Brain microvascular endothelial cell (primary cell): Measurements from ENCODE around the gene NAT10.
"Not testable (repeated sequence)": the region's sequence is repeated elsewhere in the genome, so short reads cannot be mapped to it uniquely, and the experiment has no call there.

Experiments
- DNase-seq: peaks from one replicate; pipeline ENCODE4 v3.0.0-alpha.2; 2020
- H3K27ac ChIP-seq: fragments of 250-450 bp; sonication (Bioruptor Pico); 2 replicates; pipeline ENCODE4 v1.5.1; 2020; ENCODE audit warnings: mild to moderate bottlenecking, moderate library complexity
- H3K27me3 ChIP-seq: fragments of 250-450 bp; sonication (Bioruptor Pico); replicated peaks from 2 replicates; pipeline ENCODE4 v1.5.1; 2020; ENCODE audit warnings: mild to moderate bottlenecking
- H3K36me3 ChIP-seq: fragments of 250-450 bp; sonication (Bioruptor Pico); replicated peaks from 2 replicates; pipeline ENCODE4 v1.5.1; 2020; ENCODE audit warnings: mild to moderate bottlenecking
- H3K4me3 ChIP-seq: 2 replicates; pipeline ENCODE4 v1.5.1; 2011; ENCODE audit warnings: low read depth, mild to moderate bottlenecking, control low read depth, low read length, moderate library complexity
- CTCF ChIP-seq: IDR thresholded peaks from 2 replicates; pipeline ENCODE4 v1.5.1; 2011; ENCODE audit warnings: low read depth, mild to moderate bottlenecking, moderate library complexity, low read length, control low read depth, inconsistent platforms; ENCODE audit errors: missing control alignments
- in situ Hi-C: cut with HindIII; loops from 2 replicates; pipeline ENCODE4 v1.10.0; 2017; ENCODE audit warnings: low sequenced_read_pairs, low pct_ligation_motif_present

The NAT10 gene

GRCh38 chr11:34067383-34068065, 37.9 kb upstream of the NAT10 start:
- DNase-seq = no peak
- Histone ChIP-seq H3K4me3 (no peak overlapping the region), H3K27me3 (no peaks in the 10 kb centered on the region), H3K36me3 (peaks cover 9% of the 10 kb centered on the region), H3K27ac (no peak overlapping the region)
- in situ Hi-C loops = no loop called here
- no peak for TF ChIP-seq CTCF

GRCh38 chr11:34068111-34068510, 37.3 kb upstream of the NAT10 start:
- no peaks in the 10 kb centered on the region for H3K27me3 ChIP-seq
- in situ Hi-C loops = no loop called here
- no peak overlapping the region for H3K4me3 ChIP-seq
- peaks cover 15% of the 10 kb centered on the region for H3K36me3 ChIP-seq
- DNase-seq = peak; percentile 55
- no peak overlapping the region for H3K27ac ChIP-seq
- TF ChIP-seq CTCF = no peak

GRCh38 chr11:34071306-34071705, 34.1 kb upstream of the NAT10 start:
- peaks cover 27% of the 10 kb centered on the region for H3K36me3 ChIP-seq
- DNase-seq, H3K27ac ChIP-seq, H3K27me3 ChIP-seq, H3K4me3 ChIP-seq, in situ Hi-C loops: not testable (repeated sequence)

- no peak overlapping the region for H3K4me3 ChIP-seq
- DNase-seq = no peak
- H3K36me3 ChIP-seq = peaks cover 33% of the 10 kb centered on the region
- in situ Hi-C loops = no loop called here
- H3K27me3 ChIP-seq = no peaks in the 10 kb centered on the region
- no peak overlapping the region for H3K27ac ChIP-seq
- TF ChIP-seq CTCF = no peak
Observed at GRCh38 chr11:34072041-34072440, 33.4 kb upstream of the NAT10 start.

- H3K27me3 ChIP-seq = no peaks in the 10 kb centered on the region
- no peak overlapping the region for H3K27ac ChIP-seq
- no peak for DNase-seq
- in situ Hi-C loops = no loop called here
- TF ChIP-seq CTCF = no peak
- H3K4me3 ChIP-seq = no peak overlapping the region
- H3K36me3 ChIP-seq = peaks cover 40% of the 10 kb centered on the region
Observed at GRCh38 chr11:34072832-34073231, 32.6 kb upstream of the NAT10 start.

GRCh38 chr11:34074391-34074790, 31.0 kb upstream of the NAT10 start:
- TF ChIP-seq CTCF = no peak
- Histone ChIP-seq H3K27me3 (no peaks in the 10 kb centered on the region), H3K36me3 (peaks cover 51% of the 10 kb centered on the region), H3K4me3 (no peak overlapping the region), H3K27ac (no peak overlapping the region)
- DNase-seq = no peak
- in situ Hi-C loops = no loop called here
